ENCODE measurements around the gene CSTPP1. TPM values are rescaled to one million over a fixed set of nuclear protein-coding genes. Genes with fewer than 3 reads are reported as not detected.

The CSTPP1 gene
- total RNA-seq, 4 donors from 2014 or later, result 19.1 to 27.0 (median 21.8) TPM

- TF ChIP-seq EP300 (IDR thresholded peaks at IDR 0.05), result no peak
- no peak for TF ChIP-seq POLR2A (IDR thresholded peaks at IDR 0.05)
- TF ChIP-seq POLR2AphosphoS5 (IDR thresholded peaks at IDR 0.05), result no peak
- TF ChIP-seq CTCF (IDR thresholded peaks at IDR 0.05), result no peak
- 78 to 79% methylated on average over 6 to 8 of the region's 9 CpGs for WGBS, 2 donors (ENCODE audit: low coverage in 1 of 2)
- Histone ChIP-seq H3K27ac (no peak overlapping the region), H3K36me3 (no peaks in the 10 kb centered on the region), H3K4me3 (no peak overlapping the region), H3K4me1 (no peaks in the 10 kb centered on the region), H3K9me3 (no peaks in the 10 kb centered on the region), H3K27me3 (no peaks in the 10 kb centered on the region)
- no peak for ATAC-seq
Measured at GRCh38 chr11:47028195-47029093, 91.9 kb downstream of the CSTPP1 start.

GRCh38 chr11:47033439-47033838 lies 96.9 kb downstream of the CSTPP1 start:
- no peak overlapping the region for H3K4me3 ChIP-seq
- WGBS, 2 donors (ENCODE audit: low coverage in 1 of 2), result 82 to 92% methylated on average over 1 to 2 of the region's 2 CpGs

GRCh38 chr11:47034091-47034490 lies 97.5 kb downstream of the CSTPP1 start:
- no peak overlapping the region for H3K27ac ChIP-seq
- no peaks in the 10 kb centered on the region for H3K27me3 ChIP-seq
- H3K36me3 ChIP-seq, result no peaks in the 10 kb centered on the region
- ATAC-seq, result no peak
- H3K9me3 ChIP-seq, result no peaks in the 10 kb centered on the region
- H3K4me1 ChIP-seq, result no peaks in the 10 kb centered on the region
- no peak overlapping the region for H3K4me3 ChIP-seq
- no peak for TF ChIP-seq POLR2A (IDR thresholded peaks at IDR 0.05)
- TF ChIP-seq POLR2AphosphoS5 (IDR thresholded peaks at IDR 0.05), result no peak
- TF ChIP-seq EP300 (IDR thresholded peaks at IDR 0.05), result no peak
- no peak for TF ChIP-seq CTCF (IDR thresholded peaks at IDR 0.05)

More at GRCh38 chr11:47033439-47033838, 96.9 kb downstream of the CSTPP1 start:
- no peak for ATAC-seq
- TF ChIP-seq CTCF (IDR thresholded peaks at IDR 0.05) (no peak), POLR2A (IDR thresholded peaks at IDR 0.05) (no peak), EP300 (IDR thresholded peaks at IDR 0.05) (no peak), POLR2AphosphoS5 (IDR thresholded peaks at IDR 0.05) (no peak)
- Histone ChIP-seq H3K27me3 (no peaks in the 10 kb centered on the region), H3K4me1 (no peaks in the 10 kb centered on the region), H3K9me3 (no peaks in the 10 kb centered on the region), H3K27ac (no peak overlapping the region), H3K36me3 (no peaks in the 10 kb centered on the region)

- no peaks in the 10 kb centered on the region for H3K27me3 ChIP-seq
- H3K4me3 ChIP-seq, result no peak overlapping the region
- no peak for TF ChIP-seq POLR2AphosphoS5 (IDR thresholded peaks at IDR 0.05)
- no peak for TF ChIP-seq POLR2A (IDR thresholded peaks at IDR 0.05)
- TF ChIP-seq EP300 (IDR thresholded peaks at IDR 0.05), result no peak
- TF ChIP-seq CTCF (IDR thresholded peaks at IDR 0.05), result no peak
- H3K9me3 ChIP-seq, result no peaks in the 10 kb centered on the region
- H3K4me1 ChIP-seq, result no peaks in the 10 kb centered on the region
- no peaks in the 10 kb centered on the region for H3K36me3 ChIP-seq
- no peak for ATAC-seq
- WGBS, 2 donors (ENCODE audit: low coverage in 1 of 2), result 81 to 87% methylated on average over 3 to 5 of the region's 5 CpGs
- H3K27ac ChIP-seq, result no peak overlapping the region
Measured at GRCh38 chr11:47035108-47035507, 98.5 kb downstream of the CSTPP1 start.

- no peak for ATAC-seq
- no peaks in the 10 kb centered on the region for H3K36me3 ChIP-seq
- TF ChIP-seq EP300 (IDR thresholded peaks at IDR 0.05) (no peak), POLR2AphosphoS5 (IDR thresholded peaks at IDR 0.05) (no peak), POLR2A (IDR thresholded peaks at IDR 0.05) (no peak), CTCF (IDR thresholded peaks at IDR 0.05) (no peak)
- WGBS, 2 donors (ENCODE audit: low coverage in 1 of 2), result 81 to 100% methylated on average over 4 of the region's 6 CpGs
- no peak overlapping the region for H3K4me3 ChIP-seq
- no peaks in the 10 kb centered on the region for H3K4me1 ChIP-seq
- no peak overlapping the region for H3K27ac ChIP-seq
- H3K9me3 ChIP-seq, result no peaks in the 10 kb centered on the region
- H3K27me3 ChIP-seq, result no peaks in the 10 kb centered on the region
Measured at GRCh38 chr11:47044119-47044518, 107.6 kb downstream of the CSTPP1 start.

All from gastroesophageal sphincter (tissue), 4 donors.